DND-41 (cell line): Measurements from ENCODE around the gene RABGAP1L.

Experiments
- CTCF ChIP-seq: IDR thresholded peaks from 2 replicates; pipeline ENCODE4 v1.5.1; 2012; ENCODE audit warnings: borderline replicate concordance, low read length, moderate library complexity, mild to moderate bottlenecking; ENCODE audit not compliant: poor library complexity, severe bottlenecking; ENCODE audit errors: extremely low read depth
- EZH2 ChIP-seq: IDR thresholded peaks from 3 replicates; pipeline ENCODE4 v1.6.1; 2012; ENCODE audit warnings: borderline replicate concordance, low read depth, mild to moderate bottlenecking, moderate library complexity, low read length, inconsistent platforms; ENCODE audit not compliant: severe bottlenecking

GRCh38 chr1:174965362-174966007, 806.2 kb downstream of the RABGAP1L start:
- TF ChIP-seq CTCF, result no peak
- no peak for TF ChIP-seq EZH2
